HG03460 (cell line): Measurements from ENCODE around the gene IQSEC2.

Experiments used
- ATAC-seq: cut with Tn5 transposase; IDR thresholded peaks from one replicate; pipeline ENCODE4 v1.9.1; 2021; ENCODE audit not compliant: unreplicated experiment

Gene IQSEC2

DNA sequence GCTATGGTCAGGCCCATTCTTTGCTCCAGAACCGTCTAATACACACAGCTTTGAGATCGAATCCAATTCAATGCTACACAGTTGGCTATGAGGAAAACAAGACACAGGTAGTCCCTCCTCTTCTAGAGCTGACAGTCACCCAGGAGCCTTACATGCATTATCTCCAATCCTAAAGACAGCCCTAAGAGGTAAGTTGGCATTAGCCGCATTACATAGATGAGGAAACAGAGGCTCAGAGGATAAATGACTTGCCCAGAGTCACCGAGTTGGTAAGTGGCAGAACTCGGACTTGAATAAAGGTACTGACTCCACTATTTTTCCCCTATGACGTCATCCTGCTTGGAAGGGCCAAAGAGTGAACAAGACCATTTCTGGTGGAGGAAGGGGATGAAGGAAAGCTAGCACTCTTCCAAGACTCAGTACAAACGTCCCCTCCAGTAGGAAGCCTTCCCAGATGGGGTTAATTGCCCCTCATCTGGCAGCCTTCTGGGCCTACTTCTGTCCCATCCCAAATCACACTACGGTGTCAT lies 8.5 kb downstream of the IQSEC2 start:
- no peak for ATAC-seq

DNA sequence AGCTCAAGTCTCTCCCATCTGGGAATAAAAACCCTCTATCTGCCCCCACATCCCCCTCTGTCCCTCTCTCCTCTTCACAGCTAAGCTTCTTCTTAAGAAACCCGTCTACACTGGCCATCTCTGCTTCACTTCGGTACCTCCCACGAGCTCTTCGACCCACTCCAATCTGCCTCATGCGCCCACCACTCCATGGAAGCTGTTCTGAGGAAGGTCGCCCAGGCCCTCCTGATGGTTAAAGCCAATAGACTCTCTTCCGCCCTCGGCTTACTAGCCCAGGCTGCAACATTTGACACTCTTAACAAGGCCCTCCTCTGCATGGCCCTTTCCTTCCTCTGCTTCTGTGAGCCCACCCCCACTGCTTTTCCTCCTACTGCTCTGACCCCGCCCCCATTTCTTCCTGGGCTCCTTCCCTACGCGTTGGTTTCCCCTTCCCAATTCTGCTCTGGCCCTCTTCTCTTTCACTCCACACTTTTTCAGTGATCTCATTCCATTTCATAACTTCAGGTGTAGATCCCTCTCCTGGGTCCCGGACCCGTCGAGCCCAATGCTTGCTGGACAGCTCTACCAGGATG lies 11.8 kb downstream of the IQSEC2 start:
- no peak for ATAC-seq

DNA sequence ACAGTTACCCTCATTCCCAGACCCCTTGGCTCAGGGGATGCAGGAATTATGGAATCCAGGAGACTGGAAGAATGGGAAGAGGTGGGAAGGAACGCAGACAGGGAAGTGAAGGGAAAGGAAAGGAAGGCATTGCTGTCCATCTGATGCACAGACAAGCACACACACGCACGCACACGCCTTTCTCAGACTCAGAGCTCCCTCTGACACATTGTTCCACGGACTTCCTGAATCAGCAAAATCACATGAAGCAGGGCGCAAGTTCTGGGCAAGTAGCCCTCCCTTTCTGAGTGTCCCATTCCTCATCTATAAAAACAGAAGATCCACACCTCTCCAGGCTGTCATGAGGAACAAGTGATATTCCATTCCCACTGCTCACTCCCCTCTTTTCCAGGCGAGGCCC lies 13.2 kb downstream of the IQSEC2 start:
- no peak for ATAC-seq

DNA sequence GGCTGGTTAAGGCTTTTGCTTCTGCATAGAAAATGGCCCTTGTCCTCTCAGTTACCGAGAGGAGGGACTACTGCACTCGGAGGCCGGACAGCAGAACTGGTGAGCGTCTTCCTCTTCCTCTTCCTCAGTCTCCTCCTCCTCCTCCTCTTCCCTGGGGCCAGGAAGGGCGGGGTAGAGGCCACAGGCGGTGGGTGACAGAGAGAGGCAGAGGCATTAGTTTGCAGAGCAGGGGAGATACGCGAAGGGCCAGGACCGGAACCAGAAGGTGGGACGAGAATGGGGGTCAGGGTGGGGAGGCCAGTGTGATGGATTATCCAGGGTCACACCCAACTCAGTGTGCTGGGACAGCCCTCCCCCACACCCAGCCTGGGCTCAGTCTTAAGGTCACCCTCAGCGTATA lies 14.5 kb downstream of the IQSEC2 start:
- ATAC-seq = no peak

DNA sequence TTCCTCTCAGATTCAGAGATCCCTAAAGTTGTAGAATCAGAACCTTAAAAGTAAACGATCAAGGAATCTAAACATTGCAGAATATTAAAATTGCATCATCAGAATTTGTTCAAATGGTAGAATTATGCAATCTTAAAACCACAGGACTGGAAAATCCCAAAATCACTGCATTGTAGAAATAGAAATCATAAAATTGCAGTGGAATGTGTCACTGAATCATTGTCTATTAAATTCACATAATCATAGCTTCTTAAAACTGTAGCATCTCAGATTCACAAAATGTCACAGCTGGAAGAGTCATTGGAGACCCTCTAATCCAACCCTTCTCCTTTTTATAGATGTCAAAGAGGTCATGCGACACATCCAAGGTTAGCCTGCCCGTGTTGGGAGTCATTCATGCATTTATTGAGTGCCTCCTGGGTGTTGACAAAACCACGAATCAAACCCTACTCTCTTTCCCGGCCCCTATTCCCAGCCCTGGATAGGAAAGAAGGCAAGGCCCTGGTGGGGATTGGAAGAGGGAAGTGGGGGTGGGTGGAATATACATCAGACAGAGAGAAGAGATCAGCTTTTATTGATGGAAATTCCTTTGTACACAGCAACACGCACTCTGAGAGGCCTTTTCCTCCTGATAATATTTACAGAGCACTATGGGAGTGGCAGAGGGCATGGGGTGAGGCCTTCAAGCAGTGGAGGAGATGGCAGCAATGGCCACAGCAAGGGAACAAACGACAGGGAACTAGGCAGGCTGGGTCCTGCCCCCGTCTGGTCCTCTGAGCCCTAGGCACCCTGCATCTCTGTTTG lies 15.4 kb downstream of the IQSEC2 start:
- ATAC-seq = no peak

DNA sequence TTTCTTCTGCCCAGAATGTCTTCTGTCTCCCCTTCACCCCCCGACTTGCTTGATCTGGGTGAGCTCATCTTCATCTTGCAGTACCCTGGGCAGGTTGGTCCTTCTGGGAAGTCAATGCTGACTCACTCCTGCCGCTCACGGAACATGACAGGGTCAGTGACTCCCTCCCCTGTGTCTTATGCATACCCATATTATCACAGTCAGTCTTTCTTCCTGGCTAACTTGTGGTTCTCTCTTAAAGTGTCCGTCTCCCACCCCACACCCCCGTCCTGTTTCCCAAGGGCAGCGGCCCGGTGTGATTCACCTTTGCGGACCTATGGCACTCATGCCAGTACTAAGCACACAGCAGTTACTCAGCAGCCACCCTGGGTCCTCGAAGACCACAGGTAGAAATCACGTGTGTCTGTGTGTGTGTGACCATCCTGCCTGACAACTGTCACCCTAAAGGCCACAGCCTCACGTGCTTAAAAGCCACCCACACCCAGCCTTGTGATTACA lies 17.7 kb downstream of the IQSEC2 start:
- ATAC-seq = no peak

DNA sequence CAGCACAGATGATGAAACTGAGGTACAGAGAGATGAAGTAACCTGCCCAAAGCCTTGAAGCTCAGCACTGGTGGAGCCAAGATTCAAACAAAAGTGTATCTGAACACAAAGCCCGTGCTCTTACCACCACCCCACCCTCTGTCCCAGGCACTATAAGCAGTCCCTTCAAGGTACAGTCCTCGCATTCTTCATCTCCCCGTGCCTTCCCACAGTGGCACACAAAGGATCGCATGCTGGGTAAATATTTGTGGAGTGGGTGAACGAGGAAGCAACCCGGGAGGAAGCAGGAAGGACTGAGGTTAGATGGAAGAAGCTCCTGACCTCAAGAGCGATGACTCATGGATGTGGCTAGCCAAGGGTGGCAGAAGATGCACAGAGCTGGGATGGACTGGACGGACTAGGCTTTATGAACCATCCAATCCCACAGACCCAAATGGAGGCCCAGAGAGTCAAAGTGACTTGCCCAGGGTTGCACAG lies 18.4 kb downstream of the IQSEC2 start:
- ATAC-seq = no peak

DNA sequence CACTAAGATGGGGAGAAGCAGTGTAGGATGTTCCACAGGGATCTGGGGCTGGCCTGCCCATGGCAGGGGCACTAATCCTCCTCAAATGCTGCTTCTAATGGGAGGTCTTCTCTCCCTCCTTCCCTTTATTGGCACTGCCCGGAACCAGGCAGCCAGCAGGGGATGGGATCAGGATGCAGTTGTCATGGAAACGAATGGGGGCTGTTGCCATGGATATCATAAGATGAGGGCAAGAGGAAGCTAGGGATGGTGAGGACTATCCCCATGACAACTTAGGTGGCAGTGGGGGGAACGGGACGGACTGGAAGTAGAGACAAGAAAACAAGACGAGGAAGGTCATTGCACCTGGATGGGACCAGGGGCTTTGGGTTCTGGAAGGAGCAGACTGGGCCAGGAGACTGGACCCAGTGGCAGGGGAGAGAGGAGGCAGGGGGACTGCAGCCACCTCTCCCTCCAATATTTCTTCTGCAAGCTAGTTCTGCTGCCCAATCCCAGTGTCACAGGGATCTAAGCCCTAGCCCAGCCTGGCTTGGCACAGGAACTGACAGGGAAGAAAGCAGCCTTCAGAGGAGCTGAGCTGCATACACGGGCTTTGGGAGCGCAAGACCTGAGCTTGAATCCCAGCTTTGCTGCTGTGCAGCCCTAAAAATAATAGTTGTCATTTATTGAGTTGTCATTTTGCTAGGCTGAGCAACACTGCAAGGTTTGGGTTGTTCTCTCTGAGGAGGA lies 19.0 kb downstream of the IQSEC2 start:
- ATAC-seq = no peak

DNA sequence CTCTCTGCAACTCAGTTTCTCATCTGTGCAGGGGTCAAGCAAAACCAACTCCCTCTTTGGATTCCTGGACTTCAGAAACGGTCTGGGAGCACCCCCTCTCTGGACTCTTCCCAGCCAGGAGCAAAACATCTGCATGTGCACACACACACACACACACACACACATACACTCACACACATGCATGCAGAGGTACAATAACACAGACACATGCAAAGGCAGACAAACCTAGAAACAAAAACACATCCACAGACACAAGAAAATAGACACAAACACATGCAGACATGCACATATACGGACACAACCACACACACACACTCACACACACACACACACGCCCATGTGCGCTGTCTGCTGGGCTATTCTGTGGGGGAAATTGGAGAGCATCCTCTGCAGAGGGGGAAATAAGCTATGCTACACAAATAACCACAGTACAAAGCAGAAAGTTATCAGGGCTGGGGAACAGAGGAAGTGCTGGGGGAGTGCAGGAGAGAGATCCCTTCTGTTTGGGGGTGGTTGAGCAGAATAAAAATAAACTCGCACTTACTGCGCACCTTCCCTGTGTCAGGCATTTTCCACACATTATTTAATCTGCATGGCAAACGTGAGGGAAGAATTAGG lies 19.9 kb downstream of the IQSEC2 start:
- ATAC-seq = no peak

DNA sequence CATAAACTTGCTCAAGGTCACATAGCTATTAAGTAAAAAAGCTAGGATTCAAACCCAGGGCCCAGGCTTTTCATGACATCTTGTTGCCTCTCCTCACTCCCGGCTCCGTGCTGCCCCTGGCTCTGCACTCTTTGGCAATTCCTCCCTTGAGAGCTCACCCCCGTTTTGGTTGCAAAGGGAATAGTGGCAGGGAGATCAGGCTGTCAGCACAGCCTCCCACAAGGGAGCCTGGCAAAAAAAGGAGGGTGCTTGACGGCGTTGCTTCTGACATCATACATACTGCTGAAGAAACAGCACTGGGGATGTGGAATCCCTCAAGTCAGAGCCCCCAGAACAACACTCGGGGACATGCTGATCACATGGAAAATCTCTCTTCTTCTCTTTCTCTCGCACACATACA lies 20.5 kb downstream of the IQSEC2 start:
- ATAC-seq = no peak

DNA sequence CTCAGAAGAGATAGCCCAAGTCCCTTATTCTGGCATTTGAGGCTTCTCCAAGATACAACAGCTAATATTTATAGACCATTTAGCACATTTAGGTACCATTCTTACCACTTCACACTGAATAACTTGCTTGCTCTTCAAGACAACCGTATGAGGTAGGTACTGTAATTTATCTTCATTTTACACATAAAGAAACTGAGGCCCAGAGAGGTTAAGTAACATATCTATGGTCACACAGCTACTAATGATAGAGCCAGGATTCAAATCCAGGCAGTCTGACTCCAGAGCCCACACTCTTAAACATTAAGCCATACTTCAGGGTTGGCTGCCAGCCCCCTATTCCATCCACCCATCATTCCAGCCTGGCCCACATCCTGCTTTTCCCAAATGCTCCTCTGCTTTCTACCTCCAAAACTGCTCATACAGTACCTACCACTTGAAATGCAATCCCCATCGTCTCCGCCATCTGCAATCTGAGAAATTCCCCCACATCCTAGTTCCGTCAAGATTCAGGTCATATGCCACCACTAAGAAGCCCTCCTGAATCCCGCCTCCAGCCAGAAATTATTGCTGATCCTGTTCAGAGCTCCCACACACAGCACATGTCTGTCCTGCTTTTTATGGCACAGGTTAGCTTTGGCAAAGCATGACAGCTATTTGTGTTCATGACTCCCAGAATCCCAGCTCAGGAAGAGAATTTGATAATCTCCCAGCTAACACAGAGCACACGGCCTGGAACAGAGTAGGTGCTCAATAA lies 23.5 kb downstream of the IQSEC2 start:
- ATAC-seq = no peak

DNA sequence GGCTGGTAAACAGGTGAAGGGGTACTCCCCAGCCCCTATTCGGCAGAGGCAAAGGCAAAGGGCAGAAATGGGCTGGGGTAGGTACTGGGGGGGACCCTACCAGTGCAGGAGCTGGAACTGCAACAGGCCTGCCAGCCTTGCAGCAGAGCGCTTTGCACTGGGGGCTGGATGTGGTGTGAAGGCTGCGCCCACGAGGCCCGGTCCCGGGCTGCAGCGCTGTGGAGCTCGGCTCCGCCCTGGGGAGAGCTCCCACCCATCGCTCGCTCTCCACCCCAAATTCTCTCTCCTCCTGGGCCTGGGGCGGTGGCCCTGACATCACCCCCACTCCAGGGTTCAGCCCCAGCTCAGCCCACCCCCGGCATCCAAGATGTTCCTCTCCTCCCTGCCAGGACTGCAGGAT lies 24.2 kb downstream of the IQSEC2 start:
- no peak for ATAC-seq

DNA sequence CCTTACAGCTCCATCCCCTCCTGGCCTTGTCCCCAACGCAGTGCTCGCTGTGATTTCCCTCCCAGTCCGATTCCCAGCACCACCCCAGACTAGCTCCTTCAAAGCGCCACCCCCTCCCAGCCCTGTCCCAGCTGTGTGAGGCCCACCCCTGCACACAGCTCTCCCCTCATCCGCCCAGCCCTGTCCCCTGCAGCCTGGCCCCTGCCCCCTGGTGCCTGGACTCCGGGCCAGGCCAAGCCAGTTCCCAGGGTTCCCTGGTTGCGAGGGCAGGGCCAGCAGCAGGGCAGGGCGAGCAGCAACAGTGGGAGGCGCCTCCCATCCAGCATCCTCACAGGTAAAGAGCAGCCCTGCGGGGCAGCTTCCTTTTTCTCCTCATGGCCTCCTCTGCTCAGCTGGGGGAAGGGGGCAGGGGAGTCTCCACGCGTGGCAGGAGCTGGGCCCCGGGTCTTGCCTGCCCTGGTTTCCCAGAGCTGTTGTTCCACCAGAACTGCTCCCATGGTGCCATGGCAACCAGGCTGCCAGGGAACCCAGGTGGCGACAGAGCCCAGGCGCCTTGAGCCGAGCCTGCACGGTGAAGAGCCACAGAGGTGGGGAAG lies 24.8 kb downstream of the IQSEC2 start:
- no peak for ATAC-seq

DNA sequence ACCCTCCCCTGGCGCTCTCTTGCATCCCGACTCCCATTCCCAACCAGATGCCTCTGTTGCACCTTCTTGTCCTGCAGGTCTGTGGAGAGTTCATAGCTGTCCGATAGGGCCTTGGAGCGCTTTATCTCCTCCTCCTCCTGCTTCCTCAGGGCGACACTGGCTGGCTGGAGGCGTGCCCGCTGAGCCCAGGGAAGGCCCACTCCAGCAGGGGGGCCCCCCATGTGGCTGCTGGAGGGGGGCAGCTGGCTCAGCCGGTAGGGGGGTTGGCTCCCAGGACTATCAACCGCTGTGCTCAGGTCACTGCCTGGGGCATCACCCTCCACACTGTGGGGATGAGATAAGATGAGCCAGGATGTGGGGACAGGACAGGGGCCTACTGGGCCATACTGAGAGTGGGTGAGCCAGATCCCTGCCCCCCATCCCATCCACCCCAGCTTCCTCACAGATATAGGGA lies 25.6 kb downstream of the IQSEC2 start:
- ATAC-seq = no peak

DNA sequence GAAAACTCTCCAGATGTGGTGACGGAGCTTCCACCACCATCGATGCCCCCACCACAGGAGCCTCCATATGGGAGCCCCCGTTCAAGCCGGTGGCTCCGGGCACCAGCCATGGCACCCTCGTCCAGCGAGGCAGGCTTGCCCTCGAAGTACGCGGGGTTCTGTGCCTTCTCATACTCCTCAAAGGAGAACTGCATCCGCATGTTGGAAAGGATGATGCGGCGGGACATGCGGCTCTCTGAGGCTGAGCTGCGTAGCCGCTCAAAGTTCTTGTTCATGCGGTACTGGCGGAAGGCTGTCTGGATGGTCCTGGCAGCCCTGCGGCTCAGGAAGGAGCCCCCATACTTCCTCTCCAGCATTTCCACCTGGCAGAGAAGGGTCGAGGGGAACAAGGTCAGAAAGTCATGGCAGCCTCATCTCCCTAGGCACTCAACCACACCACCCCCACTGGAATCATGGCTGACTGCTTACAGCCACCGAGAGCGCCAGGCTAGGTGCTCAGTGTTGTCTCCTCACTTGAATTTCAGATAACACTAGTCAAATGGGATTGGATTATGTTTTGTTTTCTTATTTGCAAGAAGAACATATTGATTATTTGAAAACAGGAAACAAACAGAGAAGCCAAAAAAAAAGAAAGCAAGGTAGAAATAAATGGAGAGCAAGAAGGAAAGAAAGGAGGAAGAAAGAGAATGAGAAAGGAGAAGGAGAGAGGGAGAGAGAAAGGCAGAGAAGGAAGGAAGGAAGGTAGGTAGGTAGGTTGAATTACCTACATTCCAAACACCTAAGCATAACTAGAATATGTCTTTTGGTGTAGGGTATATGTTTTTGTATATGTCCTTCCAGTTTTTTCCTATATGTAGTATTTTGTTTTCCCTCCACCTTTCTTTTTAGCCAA lies 26.6 kb downstream of the IQSEC2 start:
- no peak for ATAC-seq

DNA sequence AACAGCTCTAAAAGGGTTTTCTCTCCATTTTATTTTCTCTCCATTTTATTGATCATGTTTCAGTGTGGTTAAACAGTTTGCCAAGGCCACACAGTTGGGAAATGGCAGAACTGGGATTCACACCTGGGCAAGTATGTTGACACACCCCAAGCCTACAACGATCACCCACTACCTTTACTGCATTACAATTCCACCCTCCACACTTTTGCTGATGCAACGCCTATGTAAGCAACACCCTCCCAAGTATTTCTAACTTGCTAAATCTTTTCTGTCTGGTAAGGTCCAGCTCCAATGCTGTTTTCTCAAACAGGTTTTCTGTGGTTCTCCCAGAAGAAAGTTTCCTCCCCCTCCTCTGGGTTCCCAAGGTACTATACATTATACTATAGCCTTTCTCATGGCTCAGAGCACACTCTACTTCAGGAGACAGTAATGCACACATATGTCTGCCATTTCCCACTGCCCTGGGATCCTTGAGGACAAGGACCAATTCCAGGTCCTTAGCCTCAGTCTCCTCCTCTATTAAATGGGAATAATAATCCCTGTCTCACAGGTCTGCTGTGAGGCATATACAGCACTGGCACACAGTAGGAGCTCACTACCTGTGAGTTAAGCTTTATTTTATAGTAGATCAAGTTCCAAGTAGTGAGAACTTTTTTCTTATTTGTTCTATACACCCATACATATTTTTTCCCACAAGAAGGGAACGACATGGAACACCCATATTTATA lies 27.9 kb downstream of the IQSEC2 start:
- ATAC-seq = no peak

DNA sequence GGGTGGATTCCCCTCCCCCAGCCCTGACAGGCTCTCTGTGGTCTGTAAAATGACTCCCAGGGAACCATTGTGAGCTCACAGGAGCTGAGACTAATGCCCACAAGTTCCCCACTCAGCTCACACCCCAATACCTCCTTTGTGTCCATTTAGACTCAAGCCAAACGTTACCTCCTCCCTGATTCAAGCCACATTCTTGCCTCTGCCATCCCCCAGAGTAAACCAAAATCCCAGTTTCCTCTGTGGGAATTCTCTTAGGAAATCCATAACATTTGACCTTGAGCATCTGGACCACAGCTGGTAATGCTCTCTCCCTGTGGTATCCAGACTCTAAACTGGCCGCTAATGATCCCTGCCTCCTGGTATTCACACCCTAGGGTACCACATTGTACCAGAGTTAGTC lies 30.1 kb downstream of the IQSEC2 start:
- no peak for ATAC-seq

DNA sequence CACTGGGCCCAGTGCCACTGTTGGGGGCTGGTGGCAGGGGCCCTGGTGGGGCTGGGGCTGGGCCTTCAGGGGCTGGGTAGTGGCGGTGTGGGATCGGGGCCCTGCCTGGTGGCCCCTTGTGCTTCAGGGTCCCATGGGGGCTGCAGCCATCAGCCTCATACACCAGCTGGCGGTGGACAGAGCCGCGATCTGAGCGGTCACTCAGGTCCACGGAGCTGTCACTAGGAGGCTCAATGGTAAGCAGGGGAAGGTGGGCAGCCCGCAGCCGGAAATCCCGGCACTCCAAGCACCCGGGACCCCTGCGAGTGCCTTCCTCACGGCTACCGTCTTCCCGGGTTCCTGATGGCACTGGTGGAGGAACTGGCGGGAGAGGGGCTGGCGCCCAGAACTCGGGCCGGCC lies 30.8 kb downstream of the IQSEC2 start:
- no peak for ATAC-seq
